Stimulated activated CD8-positive, alpha-beta memory T cell treated with anti-CD3 and anti-CD28 coated beads, Interleukin-4, amount 100 ng/mL, for 48 hours (primary cell): Measurements from ENCODE around the gene RAD21L1.
A peak's percentile ranks its signal among the peaks of the same experiment; 100 is the strongest.

Experiments
- DNase-seq: peaks from one replicate; pipeline ENCODE4 v3.0.0-alpha.2; 2020

Gene RAD21L1

GRCh38 chr20:1297486-1297885 lies 71.6 kb downstream of the RAD21L1 start:
- DNase-seq, result no peak

DNA sequence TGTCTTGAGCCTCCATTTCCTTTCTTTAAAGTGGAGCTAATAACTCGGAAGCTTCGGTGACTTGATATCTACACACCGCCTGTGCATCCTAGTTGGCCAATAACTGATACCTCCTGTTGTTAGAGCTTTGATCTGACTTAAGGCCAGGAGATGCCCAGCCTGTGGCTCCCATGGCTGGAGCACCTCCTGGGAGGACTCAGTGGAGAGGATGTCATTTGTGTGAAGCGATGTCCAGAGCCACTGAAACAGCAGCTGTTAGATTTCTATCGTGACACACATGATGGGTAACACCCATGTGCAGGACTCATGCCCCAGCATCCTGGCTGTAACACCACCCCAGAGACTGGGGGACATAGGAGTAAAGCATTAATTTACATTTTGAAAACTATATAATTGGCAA lies 72.3 kb downstream of the RAD21L1 start:
- no peak for DNase-seq

GRCh38 chr20:1298888-1299511 lies 73.2 kb downstream of the RAD21L1 start:
- DNase-seq, result no peak

DNA sequence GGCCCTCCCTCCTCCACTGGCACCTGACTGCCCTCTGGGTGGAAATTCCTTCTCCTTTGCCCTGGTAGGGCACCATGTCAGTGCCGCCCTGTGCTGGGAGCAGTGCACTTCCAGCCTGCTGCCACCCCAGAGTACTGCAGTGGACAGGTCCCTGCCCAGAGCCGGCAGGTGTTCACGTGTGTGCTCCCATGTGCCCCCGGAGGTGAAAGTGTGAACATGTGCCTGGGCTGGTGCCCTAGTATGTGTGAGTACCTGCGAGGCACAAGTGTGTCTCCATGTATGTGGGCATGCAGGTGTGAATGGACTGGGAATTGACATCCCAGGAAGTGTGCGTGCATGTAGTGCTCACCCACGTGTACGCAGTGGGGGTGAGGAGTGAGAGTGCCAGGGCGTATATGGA lies 73.7 kb downstream of the RAD21L1 start:
- peak; percentile 60 for DNase-seq

DNA sequence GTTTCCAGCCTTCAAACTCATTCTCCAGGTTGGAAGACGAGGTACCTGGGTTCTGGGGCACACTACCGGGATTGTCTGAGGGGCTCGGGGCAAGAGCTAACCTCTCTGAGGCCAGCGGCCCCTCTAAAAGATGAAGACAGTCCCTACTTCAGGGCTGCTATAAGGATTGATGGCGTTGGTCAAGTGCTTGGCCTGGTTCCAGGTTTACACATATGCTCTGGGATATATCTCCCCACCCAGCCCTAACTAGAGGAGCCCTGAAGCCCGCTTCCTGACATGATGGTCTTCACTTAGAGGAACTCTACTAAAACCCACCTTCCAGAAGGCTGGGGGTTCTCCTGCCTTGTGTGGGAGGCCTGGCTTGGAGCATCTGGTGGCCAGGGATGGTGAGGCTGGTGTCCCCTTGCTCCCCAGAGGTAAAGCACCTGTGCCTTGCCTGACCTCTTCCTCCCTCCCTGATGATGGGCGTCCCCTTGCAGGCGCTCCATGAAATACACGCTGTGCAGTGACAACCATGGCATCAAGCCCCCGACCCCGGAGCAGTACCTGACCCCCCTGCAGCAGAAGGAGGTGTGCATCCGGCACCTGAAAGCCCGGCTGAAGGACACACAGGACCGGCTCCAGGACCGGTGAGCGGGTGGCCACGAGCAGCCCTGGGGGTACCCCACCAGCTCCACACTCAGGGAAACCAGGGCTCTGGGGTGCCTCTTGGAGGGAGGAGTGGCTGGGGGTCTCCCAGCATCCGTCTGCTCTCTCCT lies 74.4 kb downstream of the RAD21L1 start:
- DNase-seq, result no peak

GRCh38 chr20:1301031-1301529 lies 75.2 kb downstream of the RAD21L1 start:
- DNase-seq, result peak; percentile 70

- no peak for DNase-seq
Observed at GRCh38 chr20:1302685-1303541, 77.1 kb downstream of the RAD21L1 start.

- DNase-seq, result no peak
Observed at GRCh38 chr20:1304710-1305515, 79.1 kb downstream of the RAD21L1 start.
